ENCODE data around the gene EPN1. TPM values are rescaled to one million over a fixed set of nuclear protein-coding genes. Genes with fewer than 3 reads are reported as not detected.

The EPN1 gene
- total and polyA plus RNA-seq, 9 of the 15 experiments (the other 6 are each of a cell fraction or from before 2014, with no cell fraction given): 0.08 to 138 (median 12.7) TPM

GRCh38 chr19:55643887-55644176 is 31.2 kb upstream of the EPN1 start (continued):
- TF ChIP-seq ZNF384 (IDR thresholded peaks at IDR 0.05; ENCODE audit: low read depth, low read length) (no peak), FOXP4 (CRISPR knock-in tag; IDR thresholded peaks at IDR 0.05; ENCODE audit: borderline replicate concordance) (no peak), ARNT (IDR thresholded peaks at IDR 0.05) (no peak), KLF13 (tag; IDR thresholded peaks at IDR 0.05; ENCODE audit: borderline replicate concordance, low read depth) (no peak), MAFF (IDR thresholded peaks at IDR 0.05; ENCODE audit: low read length) (no peak), CBFA2T2 (conservative IDR thresholded peaks at IDR 0.05) (no peak), PYGO2 (tag; IDR thresholded peaks at IDR 0.05) (no peak), ETS1 (conservative IDR thresholded peaks at IDR 0.05; ENCODE audit: control insufficient read depth, low read depth, low read length) (0 out of 2 replicates have a peak, but pooled peaks have one; percentile 18), NFATC3 (IDR thresholded peaks at IDR 0.05) (no peak), SP1 (CRISPR knock-in tag; IDR thresholded peaks at IDR 0.05) (no peak), PKNOX1 (IDR thresholded peaks at IDR 0.05) (no peak), PTBP1 (IDR thresholded peaks at IDR 0.05; ENCODE audit: low read depth, low read length) (no peak), ZBTB5 (IDR thresholded peaks at IDR 0.05) (no peak), CTCF (IDR thresholded peaks at IDR 0.05 in 2 of 3, conservative IDR thresholded peaks at IDR 0.05 in 1 of 3; ENCODE audit: insufficient read depth in 2 of 3, low read depth in 1 of 3, low read length in 3 of 3) (no peak), ZNF395 (CRISPR knock-in tag; IDR thresholded peaks at IDR 0.05) (no peak), DLX4 (CRISPR knock-in tag; IDR thresholded peaks at IDR 0.05) (no peak), ERF (CRISPR knock-in tag; IDR thresholded peaks at IDR 0.05) (no peak), OTX1 (CRISPR knock-in tag; IDR thresholded peaks at IDR 0.05) (0 out of 2 replicates have a peak, but pooled peaks have one; percentile 18), FOXA3 (CRISPR knock-in tag; conservative IDR thresholded peaks at IDR 0.05 in 1 of 2, IDR thresholded peaks at IDR 0.05 in 1 of 2) (no peak)
